Skeletal muscle tissue (tissue), 4 donors: ENCODE measurements around the gene ZNF497. TPM values are rescaled to one million over a fixed set of nuclear protein-coding genes. Genes with fewer than 3 reads are reported as not detected.
"Not testable (repeated sequence)": the region's sequence is repeated elsewhere in the genome, so short reads cannot be mapped to it uniquely, and the experiment has no call there.

Experiments
- H3K27ac ChIP-seq: one replicate; pipeline ENCODE4 v1.7.0; 2013; ENCODE audit warnings: mild to moderate bottlenecking, low read depth, low read length, inconsistent platforms
- H3K27me3 ChIP-seq, 3 donors: one replicate each; pipeline ENCODE4 v1.7.0; 2013; ENCODE audit warnings: low read length in 3 of 3; ENCODE audit not compliant: control insufficient read depth in 3 of 3, insufficient read depth in 3 of 3
- H3K36me3 ChIP-seq, 3 donors: one replicate each; pipeline ENCODE4 v1.7.0; 2013; ENCODE audit warnings: low read length in 3 of 3; ENCODE audit not compliant: control insufficient read depth in 3 of 3, insufficient read depth in 3 of 3
- H3K4me1 ChIP-seq, 3 donors: one replicate each; pipeline ENCODE4 v1.7.0; 2013; ENCODE audit warnings: low read length in 3 of 3, mild to moderate bottlenecking in 3 of 3; ENCODE audit not compliant: control insufficient read depth in 3 of 3, insufficient read depth in 3 of 3
- H3K4me3 ChIP-seq, 3 donors: one replicate each; pipeline ENCODE4 v1.7.0; 2013; ENCODE audit warnings: low read length in 3 of 3
- H3K9ac ChIP-seq, 3 donors: one replicate each; pipeline ENCODE4 v1.7.0; 2013; ENCODE audit warnings: low read length in 3 of 3, mild to moderate bottlenecking in 3 of 3, moderate library complexity in 2 of 3, low read depth in 1 of 3
- H3K9me3 ChIP-seq, 3 donors: one replicate each; pipeline ENCODE4 v1.7.0; 2013; ENCODE audit warnings: low read length in 3 of 3; ENCODE audit not compliant: control insufficient read depth in 3 of 3
- total RNA-seq: library from RNA; depleted of rRNA; stranded (reverse); fragments of >200 nt; gene quantifications from one replicate; pipeline ENCODE4 v1.2.3, GENCODE V29; 2014
- donor health status: Osteomylitis.

ZNF497 gene
- total RNA-seq, 1 donor from 2014 or later, result 2.1 TPM

DNA sequence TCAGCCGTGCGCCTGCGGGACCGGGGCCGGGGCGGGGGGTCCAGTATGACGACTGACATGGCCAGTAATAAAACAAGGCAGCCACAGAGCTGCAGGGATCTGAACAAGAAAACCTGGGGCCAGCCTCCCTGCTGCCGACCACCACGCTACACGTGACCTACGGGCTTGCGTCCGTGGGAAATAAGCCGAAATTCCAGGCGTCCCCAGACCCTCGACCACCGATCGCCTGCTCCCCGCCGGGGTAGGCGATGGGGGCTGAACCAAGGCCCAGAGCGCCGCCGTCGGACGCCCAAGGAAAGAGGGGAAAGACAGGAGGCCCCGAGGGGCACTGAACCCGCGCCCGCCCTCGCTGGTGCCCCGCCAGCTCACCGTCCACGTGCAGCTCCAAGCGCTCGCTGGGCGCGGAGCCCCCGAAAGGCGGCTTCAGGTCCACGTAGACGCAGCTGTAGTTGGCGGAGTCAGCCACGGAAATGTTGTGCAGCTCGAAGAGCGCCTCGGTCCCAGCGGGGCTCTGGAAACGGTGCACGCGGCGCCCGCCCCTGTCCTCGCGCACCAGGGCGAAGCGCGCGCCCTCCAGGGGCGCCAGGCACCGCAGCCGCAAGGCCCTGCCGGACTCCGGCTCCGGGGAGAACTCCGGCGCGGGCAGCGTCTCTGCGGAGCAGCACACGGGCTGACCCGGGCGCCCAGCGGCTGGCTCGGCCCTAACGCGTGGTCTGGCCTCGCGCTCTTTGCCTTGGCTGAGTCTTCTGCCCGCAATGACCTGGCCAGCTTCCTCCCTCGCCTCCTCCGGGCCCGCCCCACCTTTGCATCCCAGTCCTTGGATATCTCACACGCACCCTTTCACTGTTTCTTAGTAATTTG is 12.3 kb downstream of the ZNF497 start:
- H3K9me3 ChIP-seq, result no peaks in the 10 kb centered on the region
- no peak overlapping the region for H3K27ac ChIP-seq
- H3K36me3 ChIP-seq, result no peaks in the 10 kb centered on the region
- peaks cover 17 to 61% (median 38%) of the 10 kb centered on the region in 3 donors for H3K27me3 ChIP-seq
- H3K4me3 ChIP-seq, result no peak overlapping the region
- peaks cover 0 to 2% (median 2%) of the 10 kb centered on the region in 3 donors for H3K4me1 ChIP-seq
- H3K9ac ChIP-seq, result no peak overlapping the region

DNA sequence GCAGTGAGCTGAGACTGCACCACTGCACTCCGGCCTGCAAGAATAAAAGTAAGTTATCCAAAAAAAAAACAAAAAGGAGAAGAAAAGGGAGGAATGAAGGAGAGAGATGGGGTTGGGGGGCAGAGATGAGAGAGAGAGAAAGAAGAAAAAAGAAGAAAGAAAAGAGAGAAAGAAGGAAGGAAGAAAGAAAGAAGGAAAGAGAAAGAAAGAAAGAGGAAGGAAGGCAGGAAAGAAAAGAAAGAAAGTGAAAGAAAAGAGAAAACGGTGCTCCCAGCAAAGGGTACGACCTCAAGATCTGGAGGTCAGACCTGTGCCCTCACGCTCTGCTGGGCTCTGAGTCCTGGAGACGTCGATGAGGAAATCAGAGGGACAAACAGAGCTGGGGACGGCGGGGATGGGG is 13.0 kb downstream of the ZNF497 start:
- no peak overlapping the region for H3K9ac ChIP-seq
- no peak overlapping the region for H3K27ac ChIP-seq
- H3K9me3 ChIP-seq, result no peaks in the 10 kb centered on the region
- no peak overlapping the region for H3K4me3 ChIP-seq
- no peaks in the 10 kb centered on the region for H3K36me3 ChIP-seq
- H3K4me1 ChIP-seq, result peaks cover 0 to 2% (median 2%) of the 10 kb centered on the region in 3 donors
- peaks cover 17 to 55% (median 32%) of the 10 kb centered on the region in 3 donors for H3K27me3 ChIP-seq

DNA sequence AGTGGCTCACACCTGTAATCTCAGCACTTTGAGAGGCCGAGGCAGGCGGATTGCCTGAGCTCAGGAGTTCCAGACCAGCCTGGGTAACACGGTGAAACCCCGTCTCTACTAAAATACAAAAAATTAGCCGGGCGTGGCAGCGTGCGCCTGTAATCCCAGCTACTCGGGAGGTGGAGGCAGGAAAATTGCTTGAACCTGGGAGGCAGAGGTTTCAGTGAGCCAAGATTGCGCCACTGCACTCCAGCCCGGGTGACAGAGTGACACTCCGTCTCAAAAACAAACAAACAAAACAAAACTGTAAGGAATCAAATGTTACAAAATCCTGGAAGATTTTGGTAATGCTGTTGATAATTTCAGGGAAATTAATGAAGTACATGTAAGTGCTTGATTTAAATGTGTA is 14.5 kb downstream of the ZNF497 start:
- Histone ChIP-seq H3K9ac (peak overlapping the region in 1 of 3 donors; percentile 54), H3K4me3 (peak overlapping the region; percentile 56 to 65 (median 60)), H3K27me3 (peaks cover 15 to 43% (median 22%) of the 10 kb centered on the region in 3 donors)
- H3K4me1 ChIP-seq, H3K9me3 ChIP-seq, H3K27ac ChIP-seq, H3K36me3 ChIP-seq: not testable (repeated sequence)

DNA sequence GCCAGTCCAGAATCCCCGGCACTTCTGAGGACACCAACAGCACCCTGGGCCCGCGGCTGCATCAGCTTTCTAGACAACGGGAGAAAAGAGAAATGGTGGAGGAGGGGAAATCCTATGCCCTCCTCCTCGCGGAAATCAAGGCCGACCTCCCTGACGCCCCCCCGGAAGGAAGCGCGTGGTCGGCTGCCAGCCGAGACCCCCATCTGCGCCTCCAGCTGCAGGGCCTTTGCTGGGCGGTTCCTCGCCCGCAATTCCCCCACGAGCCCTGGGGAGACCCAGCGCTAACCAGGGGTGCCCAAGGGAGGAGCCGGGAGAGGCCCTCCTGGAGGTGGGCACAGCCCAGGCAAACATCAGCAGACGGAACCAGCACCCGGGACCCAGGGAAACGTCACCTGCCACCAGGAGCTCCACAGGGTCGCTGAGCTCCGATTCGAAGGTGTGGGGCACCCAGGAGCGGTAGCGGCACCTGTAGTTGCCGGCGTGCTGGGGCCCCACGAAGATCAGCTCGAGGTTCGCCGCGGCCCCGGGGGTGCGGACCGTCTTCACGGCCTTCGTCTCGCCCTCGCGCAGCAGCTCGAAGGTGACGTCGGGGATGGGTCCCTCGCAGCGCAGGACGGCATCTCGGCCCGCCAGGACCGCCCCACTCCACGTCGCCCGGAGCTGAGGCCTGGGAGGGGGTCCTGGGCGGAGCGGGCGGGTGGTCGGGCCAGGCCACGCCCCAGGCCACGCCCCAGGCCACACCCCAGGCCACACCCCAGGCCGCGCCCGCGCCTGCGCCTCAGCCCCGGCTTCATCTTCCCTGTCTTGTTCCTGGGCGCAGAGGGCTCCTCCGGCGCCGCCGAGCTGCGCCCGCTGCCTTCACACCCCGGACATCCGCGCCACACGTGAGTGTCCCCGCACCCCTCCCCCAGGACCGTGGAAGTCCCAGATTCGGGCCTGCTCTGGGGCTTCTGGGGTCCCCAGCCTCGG is 15.3 kb downstream of the ZNF497 start:
- Histone ChIP-seq H3K9ac (peak overlapping the region; percentile 50 to 68 (median 54)), H3K9me3 (no peaks in the 10 kb centered on the region), H3K4me3 (peak overlapping the region; percentile 56 to 65 (median 61)), H3K27me3 (peaks cover 11 to 35% (median 14%) of the 10 kb centered on the region in 3 donors), H3K4me1 (peaks cover 0 to 2% (median 2%) of the 10 kb centered on the region in 3 donors), H3K36me3 (no peaks in the 10 kb centered on the region), H3K27ac (no peak overlapping the region)

DNA sequence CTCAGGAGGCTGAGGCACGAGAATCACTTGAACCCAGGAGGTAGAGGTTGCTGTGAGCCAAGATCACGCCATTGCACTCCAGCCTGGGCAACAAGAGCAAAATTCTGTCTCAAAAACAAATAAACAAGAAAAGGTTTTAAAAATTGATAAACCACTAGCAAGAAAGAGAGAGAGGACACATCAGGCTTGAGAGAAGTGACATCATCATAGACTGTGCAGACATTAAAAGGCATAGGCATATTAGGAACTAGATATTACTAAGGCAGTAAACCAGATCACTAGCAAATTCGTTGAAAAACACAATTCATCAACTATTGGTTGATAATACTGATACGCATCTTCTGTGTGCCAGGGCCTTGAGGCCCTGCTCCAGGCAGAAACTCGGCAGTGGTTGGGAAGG is 17.0 kb downstream of the ZNF497 start:
- Histone ChIP-seq H3K9me3 (no peaks in the 10 kb centered on the region), H3K4me1 (peaks cover 0 to 2% (median 2%) of the 10 kb centered on the region in 3 donors), H3K27ac (no peak overlapping the region), H3K9ac (no peak overlapping the region), H3K4me3 (no peak overlapping the region), H3K27me3 (peaks cover 7 to 21% (median 9%) of the 10 kb centered on the region in 3 donors), H3K36me3 (peaks cover 2 to 4% (median 3%) of the 10 kb centered on the region in 3 donors)

DNA sequence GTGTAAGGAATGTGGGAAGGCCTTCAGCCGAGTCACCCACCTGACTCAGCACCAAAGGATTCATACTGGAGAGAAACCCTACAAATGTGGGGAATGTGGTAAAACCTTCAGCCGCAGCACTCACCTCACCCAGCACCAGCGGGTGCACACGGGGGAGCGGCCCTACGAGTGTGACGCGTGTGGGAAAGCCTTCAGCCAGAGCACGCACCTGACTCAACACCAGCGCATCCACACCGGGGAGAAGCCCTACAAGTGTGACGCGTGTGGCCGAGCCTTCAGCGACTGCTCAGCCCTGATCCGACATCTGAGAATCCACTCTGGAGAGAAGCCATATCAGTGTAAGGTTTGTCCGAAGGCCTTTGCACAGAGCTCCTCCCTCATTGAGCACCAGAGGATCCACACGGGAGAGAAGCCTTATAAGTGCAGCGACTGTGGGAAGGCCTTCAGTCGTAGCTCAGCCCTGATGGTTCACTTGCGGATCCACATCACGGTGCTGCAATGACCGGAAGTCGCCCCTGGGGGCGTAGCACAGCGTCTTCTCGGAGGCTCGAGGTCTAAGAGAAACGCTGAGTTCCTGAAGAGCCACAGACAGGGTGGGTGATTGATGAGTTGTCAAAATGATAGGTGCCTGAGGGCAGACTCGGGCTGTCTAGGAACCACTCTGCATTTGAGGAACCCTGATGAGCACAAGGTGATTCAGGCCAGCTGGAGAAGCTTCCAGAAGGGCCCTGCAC is 23.6 kb downstream of the ZNF497 start:
- Histone ChIP-seq H3K9me3 (peaks cover 0 to 3% (median 2%) of the 10 kb centered on the region in 3 donors), H3K36me3 (peaks cover 47 to 60% (median 49%) of the 10 kb centered on the region in 3 donors), H3K27ac (no peak overlapping the region), H3K9ac (no peak overlapping the region), H3K4me3 (no peak overlapping the region), H3K4me1 (no peaks in the 10 kb centered on the region), H3K27me3 (no peaks in the 10 kb centered on the region)

DNA sequence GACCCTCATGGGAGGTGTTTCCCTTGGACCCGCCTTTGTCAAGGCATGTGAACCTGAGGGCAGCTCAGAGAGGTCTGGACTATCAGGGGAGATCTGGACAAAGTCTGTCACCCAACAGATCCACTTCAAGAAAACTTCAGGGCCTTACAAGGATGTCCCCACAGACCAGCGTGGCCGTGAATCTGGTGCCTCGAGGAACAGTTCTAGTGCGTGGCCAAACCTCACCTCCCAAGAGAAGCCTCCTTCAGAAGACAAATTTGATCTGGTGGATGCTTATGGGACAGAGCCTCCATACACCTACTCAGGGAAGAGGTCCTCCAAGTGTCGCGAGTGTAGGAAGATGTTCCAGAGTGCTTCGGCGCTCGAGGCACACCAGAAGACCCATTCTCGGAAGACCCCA is 24.2 kb downstream of the ZNF497 start:
- Histone ChIP-seq H3K27me3 (no peaks in the 10 kb centered on the region), H3K4me3 (no peak overlapping the region), H3K9me3 (peaks cover 0 to 3% (median 2%) of the 10 kb centered on the region in 3 donors), H3K9ac (no peak overlapping the region), H3K36me3 (peaks cover 47 to 60% (median 49%) of the 10 kb centered on the region in 3 donors), H3K4me1 (no peaks in the 10 kb centered on the region), H3K27ac (no peak overlapping the region)

DNA sequence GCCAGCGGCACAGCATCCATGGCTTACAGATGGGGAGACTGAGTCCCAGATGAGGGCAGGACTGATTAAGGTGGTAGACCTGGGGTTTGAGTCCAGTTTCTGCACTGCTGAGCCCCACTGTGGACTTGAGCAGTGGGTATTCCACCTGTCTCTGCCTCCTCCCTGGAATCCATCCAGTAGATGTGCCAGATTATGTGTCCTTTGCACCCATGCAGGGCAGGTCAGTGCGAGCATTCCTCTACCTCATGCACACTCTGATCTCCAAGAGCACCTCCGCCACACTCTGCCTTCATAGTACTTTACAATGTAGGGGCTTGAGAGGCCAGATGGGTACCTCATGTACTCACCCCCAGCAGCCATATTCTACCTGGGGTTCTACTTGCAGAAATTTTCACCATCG is 25.7 kb downstream of the ZNF497 start:
- H3K36me3 ChIP-seq, result peaks cover 47 to 60% (median 49%) of the 10 kb centered on the region in 3 donors
- H3K9ac ChIP-seq, result no peak overlapping the region
- peaks cover 0 to 3% (median 2%) of the 10 kb centered on the region in 3 donors for H3K9me3 ChIP-seq
- no peaks in the 10 kb centered on the region for H3K4me1 ChIP-seq
- H3K27me3 ChIP-seq, result no peaks in the 10 kb centered on the region
- H3K27ac ChIP-seq, result no peak overlapping the region
- no peak overlapping the region for H3K4me3 ChIP-seq

DNA sequence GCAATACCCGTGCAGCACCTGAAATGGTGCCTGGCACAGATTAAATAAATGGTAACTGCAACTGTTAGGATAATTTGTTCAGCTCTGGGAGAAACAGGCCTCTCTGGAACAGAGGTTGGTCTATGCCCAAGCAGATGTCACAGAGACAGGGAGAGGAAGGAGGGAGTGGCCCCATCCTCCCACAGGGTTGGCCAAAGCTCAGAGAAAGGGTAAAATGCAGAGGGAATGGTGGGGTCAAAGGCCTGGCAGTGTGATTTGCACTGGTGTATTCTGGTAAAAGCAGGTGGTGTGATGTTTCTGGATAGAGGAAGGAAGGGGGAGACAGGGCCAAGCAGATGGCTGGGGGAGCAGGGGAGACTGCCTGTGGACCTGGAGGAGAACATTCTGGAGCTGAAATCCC is 26.3 kb downstream of the ZNF497 start:
- Histone ChIP-seq H3K4me1 (no peaks in the 10 kb centered on the region), H3K27me3 (no peaks in the 10 kb centered on the region), H3K4me3 (no peak overlapping the region), H3K9ac (no peak overlapping the region), H3K36me3 (peaks cover 46 to 59% (median 49%) of the 10 kb centered on the region in 3 donors), H3K9me3 (peaks cover 0 to 3% (median 2%) of the 10 kb centered on the region in 3 donors), H3K27ac (no peak overlapping the region)
